GM19467 (cell line): Measurements from ENCODE around the gene MRPL4.

Source experiments
- ATAC-seq: cut with Tn5 transposase; IDR thresholded peaks from one replicate; pipeline ENCODE4 v1.9.1; 2021; ENCODE audit warnings: mild to moderate bottlenecking, moderate library complexity; ENCODE audit not compliant: unreplicated experiment

The MRPL4 gene

GRCh38 chr19:10251792-10252694 is at the start of gene MRPL4:
MRPL4 (plus strand) TSS chr19:10252214; CDS start chr19:10252254, 40 bp downstream.
- ATAC-seq, result peak; percentile 81

- ATAC-seq, result no peak
These were observed 48.3 kb upstream of the MRPL4 start for GRCh38 chr19:10203686-10204085.

- no peak for ATAC-seq
These were observed 46.4 kb upstream of the MRPL4 start for GRCh38 chr19:10205636-10206035.

- ATAC-seq, result no peak
These were observed 45.7 kb upstream of the MRPL4 start for GRCh38 chr19:10206226-10206885.

GRCh38 chr19:10207026-10207425 is 45.0 kb upstream of the MRPL4 start:
- no peak for ATAC-seq

GRCh38 chr19:10209315-10209714 is 42.7 kb upstream of the MRPL4 start:
- ATAC-seq, result no peak

GRCh38 chr19:10211061-10211460 is 41.0 kb upstream of the MRPL4 start:
- ATAC-seq, result no peak

GRCh38 chr19:10211691-10212090 is 40.3 kb upstream of the MRPL4 start:
- ATAC-seq, result no peak

- no peak for ATAC-seq
These were observed 37.2 kb upstream of the MRPL4 start for GRCh38 chr19:10214784-10215183.

- no peak for ATAC-seq
These were observed 34.9 kb upstream of the MRPL4 start for GRCh38 chr19:10217085-10217484.

- ATAC-seq, result no peak
These were observed 32.3 kb upstream of the MRPL4 start for GRCh38 chr19:10219678-10220077.

GRCh38 chr19:10220695-10221094 is 31.3 kb upstream of the MRPL4 start:
- ATAC-seq, result no peak

GRCh38 chr19:10222201-10222890 is 29.7 kb upstream of the MRPL4 start:
- ATAC-seq, result no peak

- ATAC-seq, result no peak
These were observed 28.4 kb upstream of the MRPL4 start for GRCh38 chr19:10223488-10224213.

- no peak for ATAC-seq
These were observed 27.7 kb upstream of the MRPL4 start for GRCh38 chr19:10224337-10224736.

- ATAC-seq, result no peak
These were observed 26.0 kb upstream of the MRPL4 start for GRCh38 chr19:10226021-10226375.

- no peak for ATAC-seq
These were observed 25.5 kb upstream of the MRPL4 start for GRCh38 chr19:10226376-10227025.

- ATAC-seq, result no peak
These were observed 24.7 kb upstream of the MRPL4 start for GRCh38 chr19:10227026-10227971.

- ATAC-seq, result no peak
These were observed 23.6 kb upstream of the MRPL4 start for GRCh38 chr19:10228393-10228792.
